Skeletal muscle tissue (tissue), 4 donors: Measurements from ENCODE around the gene GTSE1. TPM values are rescaled to one million over a fixed set of nuclear protein-coding genes. Genes with fewer than 3 reads are reported as not detected.

ENCODE experiments used
- H3K27ac ChIP-seq: one replicate; pipeline ENCODE4 v1.7.0; 2013; ENCODE audit warnings: mild to moderate bottlenecking, low read depth, low read length, inconsistent platforms
- H3K27me3 ChIP-seq, 3 donors: one replicate each; pipeline ENCODE4 v1.7.0; 2013; ENCODE audit warnings: low read length in 3 of 3; ENCODE audit not compliant: control insufficient read depth in 3 of 3, insufficient read depth in 3 of 3
- H3K36me3 ChIP-seq, 3 donors: one replicate each; pipeline ENCODE4 v1.7.0; 2013; ENCODE audit warnings: low read length in 3 of 3; ENCODE audit not compliant: control insufficient read depth in 3 of 3, insufficient read depth in 3 of 3
- H3K4me1 ChIP-seq, 3 donors: one replicate each; pipeline ENCODE4 v1.7.0; 2013; ENCODE audit warnings: low read length in 3 of 3, mild to moderate bottlenecking in 3 of 3; ENCODE audit not compliant: control insufficient read depth in 3 of 3, insufficient read depth in 3 of 3
- H3K4me3 ChIP-seq, 3 donors: one replicate each; pipeline ENCODE4 v1.7.0; 2013; ENCODE audit warnings: low read length in 3 of 3
- H3K9ac ChIP-seq, 3 donors: one replicate each; pipeline ENCODE4 v1.7.0; 2013; ENCODE audit warnings: low read length in 3 of 3, mild to moderate bottlenecking in 3 of 3, moderate library complexity in 2 of 3, low read depth in 1 of 3
- H3K9me3 ChIP-seq, 3 donors: one replicate each; pipeline ENCODE4 v1.7.0; 2013; ENCODE audit warnings: low read length in 3 of 3; ENCODE audit not compliant: control insufficient read depth in 3 of 3
- total RNA-seq: library from RNA; depleted of rRNA; stranded (reverse); fragments of >200 nt; gene quantifications from one replicate; pipeline ENCODE4 v1.2.3, GENCODE V29; 2014
- donor health status: Osteomylitis.

GTSE1 gene
- total RNA-seq, 1 donor from 2014 or later, result 3.1 TPM

- no peaks in the 10 kb centered on the region for H3K9me3 ChIP-seq
- H3K36me3 ChIP-seq, result peaks cover 56 to 59% (median 56%) of the 10 kb centered on the region in 3 donors
- peaks cover 4 to 14% (median 13%) of the 10 kb centered on the region in 3 donors for H3K4me1 ChIP-seq
- H3K27ac ChIP-seq, result no peak overlapping the region
- H3K9ac ChIP-seq, result peak overlapping the region in 1 of 3 donors; percentile 25
- H3K27me3 ChIP-seq, result no peaks in the 10 kb centered on the region
- H3K4me3 ChIP-seq, result no peak overlapping the region
Measured at GRCh38 chr22:46273432-46274148, 23.1 kb upstream of the GTSE1 start.

- no peaks in the 10 kb centered on the region for H3K27me3 ChIP-seq
- H3K9ac ChIP-seq, result no peak overlapping the region
- peaks cover 61 to 67% (median 63%) of the 10 kb centered on the region in 3 donors for H3K36me3 ChIP-seq
- no peaks in the 10 kb centered on the region for H3K9me3 ChIP-seq
- H3K27ac ChIP-seq, result no peak overlapping the region
- H3K4me3 ChIP-seq, result no peak overlapping the region
- H3K4me1 ChIP-seq, result peaks cover 7 to 15% (median 13%) of the 10 kb centered on the region in 3 donors
Measured at GRCh38 chr22:46274381-46274780, 22.3 kb upstream of the GTSE1 start.

GRCh38 chr22:46275455-46276122 lies 21.1 kb upstream of the GTSE1 start:
- peaks cover 15 to 23% (median 22%) of the 10 kb centered on the region in 3 donors for H3K4me1 ChIP-seq
- no peaks in the 10 kb centered on the region for H3K27me3 ChIP-seq
- no peaks in the 10 kb centered on the region for H3K9me3 ChIP-seq
- no peak overlapping the region for H3K4me3 ChIP-seq
- H3K9ac ChIP-seq, result no peak overlapping the region
- H3K36me3 ChIP-seq, result peaks cover 66 to 74% (median 72%) of the 10 kb centered on the region in 3 donors
- H3K27ac ChIP-seq, result no peak overlapping the region

GRCh38 chr22:46276563-46276962 lies 20.1 kb upstream of the GTSE1 start:
- H3K4me1 ChIP-seq, result peaks cover 16 to 32% (median 24%) of the 10 kb centered on the region in 3 donors
- H3K9ac ChIP-seq, result no peak overlapping the region
- H3K36me3 ChIP-seq, result peaks cover 70 to 82% (median 75%) of the 10 kb centered on the region in 3 donors
- no peaks in the 10 kb centered on the region for H3K9me3 ChIP-seq
- H3K27ac ChIP-seq, result no peak overlapping the region
- H3K4me3 ChIP-seq, result no peak overlapping the region
- no peaks in the 10 kb centered on the region for H3K27me3 ChIP-seq

DNA sequence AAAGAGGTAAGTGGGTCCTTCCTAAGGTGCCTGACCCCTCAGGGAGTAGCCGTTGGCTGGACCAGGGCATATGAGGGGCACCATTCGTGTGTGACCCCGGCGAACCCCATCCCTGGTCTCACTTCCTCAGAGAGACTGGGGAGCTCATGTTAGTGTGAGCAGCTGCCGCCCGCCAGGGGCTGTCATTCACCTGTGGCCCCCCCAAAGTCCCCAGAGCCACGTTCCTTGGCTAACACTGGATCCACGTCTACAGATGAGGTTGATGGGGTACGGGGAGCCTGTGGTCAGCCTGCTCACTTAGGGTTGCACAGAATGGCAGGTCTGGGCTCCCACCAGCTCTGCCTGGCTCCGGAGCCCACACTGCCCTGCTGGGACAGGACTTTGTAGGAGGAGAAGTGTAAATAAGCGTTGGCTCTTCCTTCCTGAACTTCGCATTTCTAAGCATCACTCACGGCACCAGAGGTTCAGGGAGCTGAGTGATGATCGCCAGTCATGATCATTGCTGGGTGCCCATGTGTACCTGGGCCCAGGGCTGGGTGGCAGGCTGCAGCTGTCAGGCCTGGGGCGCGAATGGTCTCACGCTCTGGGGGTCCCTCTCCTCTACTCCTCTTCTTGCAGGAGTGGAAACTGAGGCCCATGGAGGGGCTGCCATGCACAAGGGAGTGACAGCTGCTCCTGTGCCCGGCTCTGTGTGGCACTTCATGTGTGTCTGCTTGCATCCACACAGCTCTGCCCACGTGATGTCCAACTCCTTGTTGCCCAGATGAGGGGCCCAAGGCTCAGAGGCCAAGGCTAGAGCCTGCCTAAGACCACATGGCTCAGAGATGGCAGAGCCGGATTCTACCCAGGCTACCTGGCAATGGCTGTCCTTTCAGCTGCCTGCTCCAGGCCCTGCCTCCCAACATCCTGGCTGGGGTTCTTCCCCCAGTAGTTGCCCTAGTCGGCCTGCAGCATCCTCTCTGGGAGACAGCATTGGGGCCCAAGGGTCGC lies 17.7 kb upstream of the GTSE1 start:
- Histone ChIP-seq H3K27me3 (no peaks in the 10 kb centered on the region), H3K9ac (peak overlapping the region in 1 of 3 donors; percentile 71), H3K9me3 (no peaks in the 10 kb centered on the region), H3K4me3 (no peak overlapping the region), H3K36me3 (peaks cover 68 to 81% (median 70%) of the 10 kb centered on the region in 3 donors), H3K4me1 (peaks cover 16 to 32% (median 24%) of the 10 kb centered on the region in 3 donors), H3K27ac (peak overlapping the region; percentile 89)

DNA sequence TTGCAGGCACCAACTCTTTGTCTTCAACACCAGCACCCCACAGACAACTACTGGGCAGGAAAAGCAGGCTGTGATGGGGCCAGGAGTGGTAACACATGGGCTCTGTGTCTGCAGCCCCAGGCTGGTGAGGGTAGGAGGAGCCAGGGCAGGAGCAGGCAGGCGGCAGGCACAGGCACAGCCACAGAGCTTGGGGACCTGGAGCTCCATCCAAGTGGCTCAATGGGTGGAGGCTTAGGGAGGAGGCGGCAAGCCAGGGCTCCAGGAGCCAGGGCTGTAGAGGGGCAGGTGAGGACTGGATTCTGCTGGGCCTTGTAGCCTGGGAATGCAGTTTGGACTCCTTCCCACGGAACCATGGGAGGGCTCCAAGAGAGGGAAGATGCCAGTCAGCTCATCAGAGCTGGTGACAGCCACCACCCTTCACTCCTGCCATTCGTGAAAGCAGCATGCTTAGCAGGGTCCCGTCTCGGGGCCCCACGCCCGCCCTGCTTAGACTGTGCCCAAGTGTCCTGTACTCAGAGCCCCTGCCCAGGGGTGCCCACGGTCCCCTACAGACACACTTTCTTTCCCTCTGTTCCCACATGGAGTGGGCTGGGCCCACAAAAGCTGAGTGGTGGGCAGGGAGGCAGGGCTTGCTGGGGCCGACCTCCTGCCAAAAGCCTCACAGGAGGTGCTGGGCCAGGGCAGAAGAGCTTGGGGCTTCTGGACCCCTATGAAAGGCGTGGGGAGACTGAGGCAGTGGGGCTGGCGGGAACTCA lies 16.4 kb upstream of the GTSE1 start:
- H3K27me3 ChIP-seq, result no peaks in the 10 kb centered on the region
- H3K4me3 ChIP-seq, result peak overlapping the region in 2 of 3 donors; percentile 4 to 22
- no peaks in the 10 kb centered on the region for H3K9me3 ChIP-seq
- H3K36me3 ChIP-seq, result peaks cover 71 to 83% (median 75%) of the 10 kb centered on the region in 3 donors
- H3K4me1 ChIP-seq, result peaks cover 16 to 32% (median 24%) of the 10 kb centered on the region in 3 donors
- H3K27ac ChIP-seq, result peak overlapping the region; percentile 89
- peak overlapping the region in 2 of 3 donors; percentile 51 to 81 for H3K9ac ChIP-seq

DNA sequence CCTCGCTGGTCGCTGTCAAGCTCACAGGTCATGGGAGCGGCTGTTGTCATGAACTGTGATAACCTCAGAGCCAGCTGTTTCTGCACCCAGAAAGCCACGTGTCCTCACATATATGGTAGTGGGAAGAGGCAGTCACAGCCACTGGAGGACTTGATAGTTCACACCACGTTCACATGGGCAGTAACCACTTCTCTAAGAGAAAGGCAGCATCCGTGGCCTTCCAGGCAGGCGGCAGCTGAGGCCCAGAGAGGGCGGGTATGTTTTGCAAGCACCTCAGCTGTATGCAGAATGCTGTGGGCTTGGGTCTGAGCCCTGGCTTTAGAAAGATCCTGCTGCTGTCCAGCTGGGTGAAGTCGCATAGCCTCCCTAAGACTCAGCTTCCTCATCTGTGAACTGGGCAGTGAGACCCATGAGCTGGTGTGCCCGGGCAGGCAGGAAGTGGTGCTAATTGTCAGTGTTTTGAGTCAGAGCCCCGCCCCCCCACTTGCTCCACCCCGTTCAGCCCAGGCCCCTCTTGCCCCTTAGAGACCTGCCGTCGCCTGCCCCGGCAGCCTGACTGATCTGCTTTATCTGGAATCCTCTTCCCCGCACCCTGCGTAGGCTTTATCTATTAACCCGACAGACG lies 15.6 kb upstream of the GTSE1 start:
- peak overlapping the region in 1 of 3 donors; percentile 81 for H3K9ac ChIP-seq
- no peak overlapping the region for H3K4me3 ChIP-seq
- H3K9me3 ChIP-seq, result no peaks in the 10 kb centered on the region
- no peaks in the 10 kb centered on the region for H3K27me3 ChIP-seq
- peak overlapping the region; percentile 89 for H3K27ac ChIP-seq
- peaks cover 16 to 32% (median 21%) of the 10 kb centered on the region in 3 donors for H3K4me1 ChIP-seq
- H3K36me3 ChIP-seq, result peaks cover 65 to 80% (median 68%) of the 10 kb centered on the region in 3 donors

DNA sequence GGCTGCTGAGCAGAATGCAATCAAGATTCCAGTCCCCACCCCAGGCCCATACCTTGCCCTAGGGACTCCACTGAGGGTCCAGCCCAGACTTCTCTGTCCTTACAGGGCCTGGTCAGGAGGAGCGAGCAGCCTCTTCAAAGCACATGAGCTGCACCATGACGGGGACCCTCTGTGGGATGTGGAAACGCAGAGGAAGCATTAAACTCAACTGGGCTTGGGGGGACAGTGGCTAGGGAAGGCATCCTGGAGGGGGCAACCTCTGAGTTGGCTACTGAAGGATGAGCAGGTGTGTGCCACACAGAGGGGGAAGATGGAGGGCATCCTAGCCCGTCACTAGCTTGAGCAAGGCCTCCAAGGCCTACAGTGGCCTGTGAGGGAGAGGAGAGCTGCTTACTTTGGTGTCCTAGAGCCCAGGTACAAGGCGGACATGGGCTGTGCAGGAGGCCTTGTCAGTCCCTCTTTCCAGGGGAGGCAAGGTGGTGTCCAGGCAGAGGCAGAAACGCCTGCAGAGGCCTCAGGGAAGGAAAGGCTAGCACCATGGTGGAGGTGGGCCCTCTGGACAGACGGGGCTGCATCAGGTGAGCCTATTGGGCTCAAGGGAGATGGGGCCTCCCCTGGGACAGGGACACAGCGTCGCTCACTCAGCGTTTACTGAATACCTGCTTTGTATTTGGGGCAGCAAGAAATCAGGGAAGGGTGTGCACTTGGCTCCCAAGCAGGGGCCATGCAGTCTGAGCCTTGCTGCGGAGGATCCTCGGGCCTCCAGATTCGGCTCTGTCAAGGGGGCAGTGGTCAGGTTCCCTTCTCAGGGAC lies 14.6 kb upstream of the GTSE1 start:
- Histone ChIP-seq H3K9ac (no peak overlapping the region), H3K4me3 (no peak overlapping the region), H3K36me3 (peaks cover 66 to 83% (median 71%) of the 10 kb centered on the region in 3 donors), H3K4me1 (peaks cover 16 to 32% (median 21%) of the 10 kb centered on the region in 3 donors), H3K9me3 (no peaks in the 10 kb centered on the region), H3K27ac (no peak overlapping the region), H3K27me3 (no peaks in the 10 kb centered on the region)
